ENCODE results near the gene GHSR. TPM values are rescaled to one million over a fixed set of nuclear protein-coding genes. Genes with fewer than 3 reads are reported as not detected.

Gene GHSR
- polyA plus RNA-seq, 1 of the 3 experiments (the other 2 are of a cell fraction): not detected

- Histone ChIP-seq H3K4me1 (ENCODE audit: control insufficient read depth in 1 of 2, insufficient read depth in 2 of 2, low read depth in 1 of 2, low read length in 1 of 2) (peaks cover 0 to 2% of the 10 kb centered on the region in 2 experiments; a peak in 1 of 4 replicates), H3K79me2 (ENCODE audit: insufficient read depth) (no peaks in the 10 kb centered on the region), H2AFZ (ENCODE audit: low read depth) (no peak overlapping the region), H3K9me3 (peaks cover 6% of the 10 kb centered on the region; the same call in 1 of the 2 replicates), H3F3A (replicated peaks; ENCODE audit: insufficient read depth) (no peaks in the 10 kb centered on the region), H3K9ac (no peak overlapping the region), H3K36me3 (replicated peaks in 1 of 2; ENCODE audit: control insufficient read depth in 1 of 2, insufficient read depth in 2 of 2, low read length in 1 of 2) (no peaks in the 10 kb centered on the region), H3K27me3 (ENCODE audit: insufficient read depth) (no peaks in the 10 kb centered on the region), H3K4me2 (no peak overlapping the region), H4K20me1 (ENCODE audit: insufficient read depth) (no peaks in the 10 kb centered on the region), H3K9me2 (no peaks in the 10 kb centered on the region), H3K27ac (ENCODE audit: low read depth in 2 of 2, low read length in 1 of 2) (no peak overlapping the region), H3K4me3 (ENCODE audit: low read depth in 2 of 2, low read length in 1 of 2) (no peak overlapping the region)
- 18% methylated on average over 1 of the region's 1 CpG for WGBS (ENCODE audit: low lambda C conversion rate)
- POLR2A ChIA-PET: no interaction called here
- CTCF ChIA-PET: interaction anchor here (1.0 kb wide), 1 partner anchor 11 kb away, joined by 5 read pairs; no protein-coding TSS in a partner anchor
- DNase-seq: no peak
- no peak for TF ChIP-seq FOSL2 (IDR thresholded peaks at IDR 0.05; ENCODE audit: borderline replicate concordance, low read depth)
- TF ChIP-seq SMC3 (IDR thresholded peaks at IDR 0.05; ENCODE audit: low read depth, low read length): no peak
- no peak for TF ChIP-seq MEF2A (IDR thresholded peaks at IDR 0.05; ENCODE audit: borderline replicate concordance, low read depth)
- TF ChIP-seq REST (IDR thresholded peaks at IDR 0.05; ENCODE audit: low read depth, low read length): no peak
- no peak for TF ChIP-seq EP300 (IDR thresholded peaks at IDR 0.05; ENCODE audit: borderline replicate concordance in 1 of 2, low read depth in 1 of 2, low read length in 1 of 2)
- TF ChIP-seq YY1 (IDR thresholded peaks at IDR 0.05; ENCODE audit: low read depth): no peak
- TF ChIP-seq RCOR1 (IDR thresholded peaks at IDR 0.05; ENCODE audit: low read length): no peak
- TF ChIP-seq TAF1 (IDR thresholded peaks at IDR 0.05; ENCODE audit: borderline replicate concordance, low read depth, low read length): no peak
- no peak for TF ChIP-seq TCF12 (IDR thresholded peaks at IDR 0.05)
- TF ChIP-seq EZH2phosphoT487 (IDR thresholded peaks at IDR 0.05; ENCODE audit: borderline replicate concordance, low read depth): no peak
- TF ChIP-seq GABPA (IDR thresholded peaks at IDR 0.05; ENCODE audit: low read depth): no peak
Measured at GRCh38 chr3:172471903-172472302, 23.6 kb upstream of the GHSR start.

DNA sequence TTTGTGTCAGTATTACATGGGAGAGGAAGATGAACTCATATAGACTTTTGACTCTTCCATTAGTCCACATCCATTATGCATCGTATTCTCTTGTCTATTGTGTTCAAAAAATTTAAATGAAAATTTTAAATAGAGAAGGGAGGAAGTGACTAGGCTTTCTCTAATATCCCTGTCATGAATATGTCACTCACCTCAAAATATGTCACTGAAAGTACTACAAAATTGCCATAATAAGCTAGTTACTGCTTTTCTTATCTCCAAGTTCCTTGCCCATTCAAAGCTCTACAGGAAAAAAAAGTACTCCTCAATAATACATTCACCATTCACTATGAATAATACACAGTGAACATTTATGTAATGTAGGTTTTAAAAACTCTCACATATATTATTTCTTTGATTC lies 22.3 kb upstream of the GHSR start:
- POLR2A ChIA-PET: no interaction called here

More for the DNA sequence above, 22.3 kb upstream of the GHSR start:
- Histone ChIP-seq H3K4me3 (ENCODE audit: low read depth in 2 of 2, low read length in 1 of 2) (no peak overlapping the region), H3K4me2 (no peak overlapping the region), H3K27me3 (ENCODE audit: insufficient read depth) (no peaks in the 10 kb centered on the region), H3K9me2 (no peaks in the 10 kb centered on the region), H3K4me1 (ENCODE audit: control insufficient read depth in 1 of 2, insufficient read depth in 2 of 2, low read depth in 1 of 2, low read length in 1 of 2) (peaks cover 0 to 2% of the 10 kb centered on the region in 2 experiments; a peak in 1 of 4 replicates), H3F3A (replicated peaks; ENCODE audit: insufficient read depth) (no peaks in the 10 kb centered on the region), H3K79me2 (ENCODE audit: insufficient read depth) (no peaks in the 10 kb centered on the region), H4K20me1 (ENCODE audit: insufficient read depth) (no peaks in the 10 kb centered on the region), H3K36me3 (replicated peaks in 1 of 2; ENCODE audit: control insufficient read depth in 1 of 2, insufficient read depth in 2 of 2, low read length in 1 of 2) (no peaks in the 10 kb centered on the region), H3K27ac (ENCODE audit: low read depth in 2 of 2, low read length in 1 of 2) (no peak overlapping the region), H3K9ac (no peak overlapping the region), H3K9me3 (peaks cover 6% of the 10 kb centered on the region; the same call in 1 of the 2 replicates), H2AFZ (ENCODE audit: low read depth) (no peak overlapping the region)
- 98% methylated on average over 1 of the region's 1 CpG for WGBS (ENCODE audit: low lambda C conversion rate)
- TF ChIP-seq RXRA (IDR thresholded peaks at IDR 0.05; ENCODE audit: borderline replicate concordance, low read depth) (no peak), FOXM1 (IDR thresholded peaks at IDR 0.05; ENCODE audit: low read depth) (no peak), FOSL2 (IDR thresholded peaks at IDR 0.05; ENCODE audit: borderline replicate concordance, low read depth) (no peak), RCOR1 (IDR thresholded peaks at IDR 0.05; ENCODE audit: low read length) (no peak), SIN3A (IDR thresholded peaks at IDR 0.05; ENCODE audit: borderline replicate concordance, low read depth, low read length) (no peak), RFX5 (IDR thresholded peaks at IDR 0.05; ENCODE audit: low read length) (no peak), MEF2A (IDR thresholded peaks at IDR 0.05; ENCODE audit: borderline replicate concordance, low read depth) (no peak), EZH2phosphoT487 (IDR thresholded peaks at IDR 0.05; ENCODE audit: borderline replicate concordance, low read depth) (no peak), NRF1 (IDR thresholded peaks at IDR 0.05; ENCODE audit: low read depth, low read length) (no peak), FOXJ3 (CRISPR knock-in tag; IDR thresholded peaks at IDR 0.05) (no peak), TCF12 (IDR thresholded peaks at IDR 0.05) (no peak), TAF1 (IDR thresholded peaks at IDR 0.05; ENCODE audit: borderline replicate concordance, low read depth, low read length) (no peak), USF1 (IDR thresholded peaks at IDR 0.05; ENCODE audit: borderline replicate concordance, low read depth) (no peak), MAX (IDR thresholded peaks at IDR 0.05; ENCODE audit: low read depth) (no peak), CHD2 (IDR thresholded peaks at IDR 0.05; ENCODE audit: low read length, partially characterized antibody) (no peak), ZBTB33 (IDR thresholded peaks at IDR 0.05; ENCODE audit: borderline replicate concordance, low read depth) (no peak), ELF1 (IDR thresholded peaks at IDR 0.05) (no peak)
- no peak for DNase-seq
- CTCF ChIA-PET: interaction anchor here (1.0 kb wide), 1 partner anchor 9 kb away, joined by 5 read pairs; no protein-coding TSS in a partner anchor

Measured in SK-N-SH (cell line).